Natural killer cell (primary cell): ENCODE data around the gene RAP1A. TPM values are rescaled to one million over a fixed set of nuclear protein-coding genes. Genes with fewer than 3 reads are reported as not detected.
A peak's percentile ranks its signal among the peaks of the same experiment; 100 is the strongest.

ENCODE experiments used
- ATAC-seq, 3 donors: fragments of 150-1000 bp in 2 of 3; fragments of 200-7000 bp in 1 of 3; cut with Tn5 transposase; 1 replicate in 1 of 3; 2 replicates in 2 of 3; pipeline ENCODE4 v1.10.0; 2021; ENCODE audit warnings: mild to moderate bottlenecking in 2 of 3, moderate library complexity in 2 of 3
- DNase-seq, 2 donors: peaks; one replicate each; pipeline versions ENCODE4 v3.0.0 to v3.0.0-alpha.2; 2013 to 2021; ENCODE audit warnings: mixed read lengths in 1 of 2
- H3K27ac ChIP-seq: one replicate; pipeline ENCODE4 v1.5.1; 2013; ENCODE audit warnings: mild to moderate bottlenecking, low read length
- H3K27me3 ChIP-seq: one replicate; pipeline ENCODE4 v1.6.1; 2013; ENCODE audit warnings: low read length; ENCODE audit not compliant: control insufficient read depth, insufficient read depth
- H3K36me3 ChIP-seq: one replicate; pipeline ENCODE4 v1.6.1; 2013; ENCODE audit warnings: low read length; ENCODE audit not compliant: control insufficient read depth, insufficient read depth
- H3K4me1 ChIP-seq: one replicate; pipeline ENCODE4 v1.6.1; 2013; ENCODE audit warnings: low read length; ENCODE audit not compliant: control insufficient read depth, insufficient read depth
- H3K4me3 ChIP-seq: one replicate; pipeline ENCODE4 v1.5.1; 2013; ENCODE audit warnings: low read length
- H3K9me3 ChIP-seq: one replicate; pipeline ENCODE4 v1.6.1; 2013; ENCODE audit warnings: low read length; ENCODE audit not compliant: control insufficient read depth, insufficient read depth
- H3K27ac Mint-ChIP-seq, 2 donors: one replicate each; pipeline ENCODE4 v1.8.0; 2022; ENCODE audit warnings: mild to moderate bottlenecking in 2 of 2, mixed read lengths in 2 of 2, moderate library complexity in 1 of 2
- H3K27me3 Mint-ChIP-seq, 2 donors: one replicate each; pipeline ENCODE4 v1.8.0; 2022; ENCODE audit warnings: low read depth in 2 of 2, mixed read lengths in 2 of 2
- H3K36me3 Mint-ChIP-seq: one replicate; pipeline ENCODE4 v1.8.0; 2022; ENCODE audit warnings: mixed read lengths
- H3K4me1 Mint-ChIP-seq, 2 donors: one replicate each; pipeline ENCODE4 v1.8.0; 2022; ENCODE audit warnings: mixed read lengths in 2 of 2
- H3K4me3 Mint-ChIP-seq: one replicate; pipeline ENCODE4 v1.8.0; 2022; ENCODE audit warnings: mild to moderate bottlenecking, moderate library complexity, mixed read lengths
- H3K9me3 Mint-ChIP-seq, 2 donors: one replicate each; pipeline ENCODE4 v1.8.0; 2022; ENCODE audit warnings: mixed read lengths in 2 of 2
- CTCF ChIP-seq: fragments of 200-600 bp; IDR thresholded peaks from one replicate; pipeline ENCODE4 v1.8.0; 2022; ENCODE audit warnings: antibody characterized with exemption
- WGBS: methylation state at CpG from one replicate; pipeline ENCODE4 v1.1.7; 2013; ENCODE audit warnings: missing lambda C conversion rate; ENCODE audit not compliant: insufficient coverage; 5-methylcytosine and 5-hydroxymethylcytosine counted together
- intact Hi-C: fragments of 100-400 bp; cut with micrococcal nuclease; formaldehyde crosslinking; loops from one replicate; pipeline ENCODE4 v1.14.2; 2022
- total RNA-seq, 4 donors: library from RNA; stranded (reverse); fragments of 120-200 nt in 1 of 4; gene quantifications; one replicate each; pipeline versions ENCODE4 v1.2.3 to v1.2.4, GENCODE V29; 2013 to 2022

The RAP1A gene
- total RNA-seq, 3 donors from 2014 or later (not counting 1 experiment from before 2014, with no cell fraction given): 83.7 to 112 (median 104) TPM

GRCh38 chr1:111591937-111592336, 27.7 kb upstream of the RAP1A start:
- no peaks in the 10 kb centered on the region for H3K9me3 ChIP-seq
- no peak for TF ChIP-seq CTCF
- Mint-ChIP-seq H3K4me3 (no peak overlapping the region), H3K27ac (peak overlapping the region; percentile 78 to 89), H3K9me3 (no peaks in the 10 kb centered on the region), H3K36me3 (no peaks in the 10 kb centered on the region), H3K27me3 (no peaks in the 10 kb centered on the region), H3K4me1 (peaks cover 46 to 47% of the 10 kb centered on the region in 2 donors)
- ATAC-seq (no peak), DNase-seq (no peak)
- no peak overlapping the region for H3K4me3 ChIP-seq
- peak overlapping the region; percentile 86 for H3K27ac ChIP-seq
- intact Hi-C loops: loop anchor here (10.0 kb wide), 1 partner anchor 717 kb away; the partner anchor contains the start of gene CD53
- H3K36me3 ChIP-seq: no peaks in the 10 kb centered on the region
- no peaks in the 10 kb centered on the region for H3K27me3 ChIP-seq
- peaks cover 47% of the 10 kb centered on the region for H3K4me1 ChIP-seq
- WGBS: 86% methylated on average over 6 of the region's 6 CpGs

- no peaks in the 10 kb centered on the region for H3K27me3 ChIP-seq
- peaks cover 54% of the 10 kb centered on the region for H3K4me1 ChIP-seq
- H3K27ac Mint-ChIP-seq: peak overlapping the region; percentile 78 to 89
- intact Hi-C loops: loop anchor here (1.0 to 10.0 kb wide), 3 partner anchors 24 to 718 kb away; partner anchors contain the start of gene CD53
- H3K9me3 Mint-ChIP-seq: no peaks in the 10 kb centered on the region
- TF ChIP-seq CTCF: no peak
- H3K9me3 ChIP-seq: no peaks in the 10 kb centered on the region
- H3K4me3 ChIP-seq: no peak overlapping the region
- H3K27ac ChIP-seq: peak overlapping the region; percentile 86
- H3K36me3 ChIP-seq: no peaks in the 10 kb centered on the region
- no peaks in the 10 kb centered on the region for H3K36me3 Mint-ChIP-seq
- ATAC-seq (peak; percentile 85 to 92 (median 92)), DNase-seq (peak; percentile 75 to 91)
- H3K27me3 Mint-ChIP-seq: no peaks in the 10 kb centered on the region
- 16% methylated on average over 9 of the region's 11 CpGs for WGBS
- H3K4me1 Mint-ChIP-seq: peaks cover 54% of the 10 kb centered on the region in 2 donors
- H3K4me3 Mint-ChIP-seq: peak overlapping the region; percentile 77
These were observed 26.9 kb upstream of the RAP1A start for GRCh38 chr1:111592389-111593361.

GRCh38 chr1:111593403-111594305, 25.9 kb upstream of the RAP1A start:
- 61% methylated on average over 3 of the region's 5 CpGs for WGBS
- no peaks in the 10 kb centered on the region for H3K36me3 ChIP-seq
- peaks cover 60% of the 10 kb centered on the region for H3K4me1 ChIP-seq
- H3K27me3 Mint-ChIP-seq: no peaks in the 10 kb centered on the region
- H3K4me1 Mint-ChIP-seq: peaks cover 63 to 64% of the 10 kb centered on the region in 2 donors
- peak overlapping the region; percentile 86 for H3K27ac ChIP-seq
- H3K27ac Mint-ChIP-seq: peak overlapping the region; percentile 78 to 89
- DNase-seq (peak in 1 of 2 donors; percentile 22), ATAC-seq (no peak)
- H3K9me3 ChIP-seq: no peaks in the 10 kb centered on the region
- intact Hi-C loops: loop anchor here (1.0 to 10.0 kb wide), 3 partner anchors 23 to 719 kb away; partner anchors contain the start of gene CD53
- H3K4me3 ChIP-seq: no peak overlapping the region
- no peak for TF ChIP-seq CTCF
- H3K36me3 Mint-ChIP-seq: no peaks in the 10 kb centered on the region
- no peaks in the 10 kb centered on the region for H3K9me3 Mint-ChIP-seq
- H3K27me3 ChIP-seq: no peaks in the 10 kb centered on the region
- peak overlapping the region; percentile 77 for H3K4me3 Mint-ChIP-seq
